NB4 (cell line): ENCODE results near the gene PPM1L.

Source experiments
- DNase-seq: peaks from one replicate; pipeline ENCODE4 v3.0.0; 2010; ENCODE audit warnings: low read depth
- H3K4me3 ChIP-seq: one replicate; pipeline ENCODE4 v1.5.1; 2011; ENCODE audit warnings: mild to moderate bottlenecking, low read depth, low read length, moderate library complexity
- MYC ChIP-seq: IDR thresholded peaks from 2 replicates; pipeline ENCODE4 v1.6.1; 2011; ENCODE audit warnings: low read depth, low read length
- POLR2A ChIP-seq: IDR thresholded peaks from 2 replicates; pipeline ENCODE4 v1.6.1; 2011; ENCODE audit warnings: mild to moderate bottlenecking; ENCODE audit not compliant: insufficient read length; ENCODE audit errors: extremely low read depth
- TF ChIP-seq, protein P1 (sequence below): IDR thresholded peaks from 2 replicates; pipeline ENCODE4 v1.6.1; 2011; ENCODE audit warnings: low read depth, low read length
- TF ChIP-seq, protein P2 (sequence below): IDR thresholded peaks from one replicate; pipeline ENCODE4 v1.5.1; 2012; ENCODE audit warnings: low read depth, low read length

Gene PPM1L

DNA sequence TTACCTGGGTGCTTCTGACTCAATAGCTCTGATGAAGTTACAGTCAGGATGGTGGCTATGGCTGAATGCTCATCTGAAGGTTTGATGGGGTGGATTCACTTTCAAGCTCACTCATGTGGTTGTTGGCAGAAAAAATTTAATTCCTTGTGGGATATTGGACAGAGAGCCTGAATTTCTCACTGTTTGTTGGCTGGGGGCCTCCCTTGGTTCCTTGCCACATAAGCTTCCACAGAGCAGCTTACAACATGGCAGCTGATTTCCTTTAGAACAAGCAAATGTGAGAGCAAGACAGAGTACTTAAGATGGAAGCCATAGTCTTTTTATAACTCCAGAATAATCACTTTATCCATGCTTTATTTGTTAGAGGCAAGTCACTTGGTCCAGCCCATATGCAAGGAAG lies 150.6 kb downstream of the PPM1L start:
- TF ChIP-seq, protein P1, sequence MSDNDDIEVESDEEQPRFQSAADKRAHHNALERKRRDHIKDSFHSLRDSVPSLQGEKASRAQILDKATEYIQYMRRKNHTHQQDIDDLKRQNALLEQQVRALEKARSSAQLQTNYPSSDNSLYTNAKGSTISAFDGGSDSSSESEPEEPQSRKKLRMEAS, result no peak
- TF ChIP-seq MYC, result no peak
- TF ChIP-seq, protein P2, sequence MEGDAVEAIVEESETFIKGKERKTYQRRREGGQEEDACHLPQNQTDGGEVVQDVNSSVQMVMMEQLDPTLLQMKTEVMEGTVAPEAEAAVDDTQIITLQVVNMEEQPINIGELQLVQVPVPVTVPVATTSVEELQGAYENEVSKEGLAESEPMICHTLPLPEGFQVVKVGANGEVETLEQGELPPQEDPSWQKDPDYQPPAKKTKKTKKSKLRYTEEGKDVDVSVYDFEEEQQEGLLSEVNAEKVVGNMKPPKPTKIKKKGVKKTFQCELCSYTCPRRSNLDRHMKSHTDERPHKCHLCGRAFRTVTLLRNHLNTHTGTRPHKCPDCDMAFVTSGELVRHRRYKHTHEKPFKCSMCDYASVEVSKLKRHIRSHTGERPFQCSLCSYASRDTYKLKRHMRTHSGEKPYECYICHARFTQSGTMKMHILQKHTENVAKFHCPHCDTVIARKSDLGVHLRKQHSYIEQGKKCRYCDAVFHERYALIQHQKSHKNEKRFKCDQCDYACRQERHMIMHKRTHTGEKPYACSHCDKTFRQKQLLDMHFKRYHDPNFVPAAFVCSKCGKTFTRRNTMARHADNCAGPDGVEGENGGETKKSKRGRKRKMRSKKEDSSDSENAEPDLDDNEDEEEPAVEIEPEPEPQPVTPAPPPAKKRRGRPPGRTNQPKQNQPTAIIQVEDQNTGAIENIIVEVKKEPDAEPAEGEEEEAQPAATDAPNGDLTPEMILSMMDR, result no peak
- no peak for TF ChIP-seq POLR2A
- no peak for DNase-seq
- no peak overlapping the region for H3K4me3 ChIP-seq

DNA sequence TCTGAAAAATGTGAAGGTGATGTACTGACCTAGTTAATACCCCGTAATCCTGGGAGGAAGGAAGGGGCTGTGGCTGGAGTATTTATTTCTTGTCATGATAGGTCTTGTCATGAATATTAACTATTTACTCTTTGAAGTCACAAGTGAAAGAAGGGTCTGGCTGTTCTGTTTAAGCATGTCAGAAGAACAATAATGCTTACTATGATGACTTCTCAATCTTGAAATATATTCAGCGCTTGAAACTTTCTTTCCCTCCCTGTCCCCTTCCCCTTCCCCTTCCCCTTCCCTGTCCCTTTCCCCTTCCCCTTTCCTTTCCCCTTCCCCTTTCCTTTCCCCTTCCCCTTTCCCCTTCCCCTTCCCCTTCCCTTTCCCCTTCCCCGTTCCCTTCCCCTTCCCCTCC lies 153.9 kb downstream of the PPM1L start:
- TF ChIP-seq POLR2A (no peak), MYC (no peak)
- TF ChIP-seq, protein P1, result no peak
- TF ChIP-seq, protein P2, result no peak
- no peak for DNase-seq
- H3K4me3 ChIP-seq, result no peak overlapping the region

DNA sequence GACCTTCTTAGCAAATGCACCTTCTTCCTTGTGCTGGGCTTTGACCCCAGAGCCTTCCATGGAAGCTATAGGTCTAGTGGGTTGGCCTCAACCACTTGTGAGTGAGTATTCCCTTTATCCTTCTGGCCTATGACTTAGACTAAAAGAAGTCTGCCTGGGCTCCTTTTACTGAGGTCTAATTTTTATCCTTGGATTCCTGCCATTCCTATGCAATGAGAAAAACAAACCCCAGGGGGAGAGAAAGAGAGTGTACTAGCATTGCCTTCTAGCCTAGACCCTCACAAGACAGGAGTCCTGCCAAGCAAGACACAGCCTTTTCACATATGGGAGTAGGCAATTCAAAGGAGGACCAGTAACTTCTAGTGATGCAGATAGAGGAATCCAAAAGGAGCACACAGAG lies 155.4 kb downstream of the PPM1L start:
- no peak for DNase-seq
- no peak overlapping the region for H3K4me3 ChIP-seq
- TF ChIP-seq POLR2A (no peak), MYC (no peak)
- TF ChIP-seq, protein P2, result no peak
- TF ChIP-seq, protein P1, result no peak

DNA sequence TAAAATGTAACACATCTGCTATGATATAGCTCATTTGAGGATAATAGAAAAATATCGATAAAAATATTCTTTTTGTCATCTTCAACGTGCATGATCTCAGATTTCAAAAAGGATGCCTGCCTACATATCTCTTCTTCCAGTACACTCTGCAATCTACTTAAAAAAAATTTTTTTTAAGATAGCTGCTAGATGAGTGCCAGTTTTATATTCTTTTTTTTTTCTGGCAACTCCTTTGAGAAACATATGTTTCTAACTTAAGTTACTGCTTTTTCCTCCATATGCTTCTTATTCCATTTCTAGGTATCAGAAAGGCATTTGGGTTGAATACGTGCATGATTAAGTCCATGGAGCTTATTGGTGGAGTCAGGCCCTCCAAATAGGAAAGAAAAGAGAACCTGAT lies 160.4 kb downstream of the PPM1L start:
- no peak for DNase-seq
- no peak for TF ChIP-seq MYC

DNA sequence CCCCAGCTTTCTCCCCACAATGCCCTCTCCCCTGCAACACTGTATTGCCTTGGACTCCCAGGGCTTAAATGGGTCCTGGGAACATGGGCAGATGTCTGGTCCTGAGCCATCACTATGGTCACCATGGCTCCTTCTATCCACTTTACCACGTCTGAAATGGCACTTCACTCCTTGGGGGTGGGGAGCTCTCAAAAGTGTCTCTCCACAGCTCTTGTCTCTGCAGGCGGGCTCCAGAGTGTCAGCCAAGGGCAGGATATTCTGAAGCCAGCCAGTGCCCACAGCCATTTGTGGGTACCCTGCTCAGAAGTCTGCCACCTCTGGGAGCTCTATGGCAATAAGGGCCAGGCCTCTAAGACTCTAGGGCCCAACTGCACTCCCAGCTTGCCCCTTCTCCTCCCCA lies 163.9 kb downstream of the PPM1L start:
- DNase-seq, result no peak
- TF ChIP-seq, protein P2, result no peak
- no peak for TF ChIP-seq POLR2A
- TF ChIP-seq, protein P1, result no peak
- TF ChIP-seq MYC, result no peak
- no peak overlapping the region for H3K4me3 ChIP-seq

More for the DNA sequence above, 160.4 kb downstream of the PPM1L start:
- no peak overlapping the region for H3K4me3 ChIP-seq

DNA sequence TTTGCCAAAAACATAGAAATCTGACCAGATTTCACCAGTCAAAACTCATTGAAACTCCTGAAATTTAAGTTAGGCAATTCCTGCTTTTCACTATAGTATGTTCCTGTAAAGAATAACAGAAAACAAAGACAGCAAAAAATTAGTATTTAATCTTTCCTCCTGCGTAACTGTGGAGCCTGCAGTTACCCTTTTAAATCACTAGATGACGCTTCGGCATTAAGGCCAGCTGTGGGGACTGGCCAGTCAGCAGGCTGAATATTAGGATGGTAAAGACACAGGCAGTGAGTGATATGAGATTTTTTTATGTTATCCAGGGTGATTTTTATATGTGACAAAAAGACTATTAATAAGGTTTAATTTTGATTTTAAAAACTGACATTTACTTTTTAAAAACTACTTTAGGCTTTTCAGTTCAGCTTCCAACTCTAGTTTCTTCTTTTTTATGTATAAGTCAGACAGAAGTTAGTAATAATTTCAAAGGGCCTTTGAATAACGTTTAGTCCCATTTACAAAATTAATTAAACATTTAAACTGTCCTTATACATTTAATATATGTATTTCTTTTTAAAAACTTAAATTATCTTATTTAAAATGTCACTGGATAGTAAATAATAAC lies 165.1 kb downstream of the PPM1L start:
- DNase-seq, result peak; percentile 41
- H3K4me3 ChIP-seq, result no peak overlapping the region

More for the DNA sequence above, 165.1 kb downstream of the PPM1L start:
- TF ChIP-seq, protein P2, result peak; percentile 81
- TF ChIP-seq POLR2A (no peak), MYC (no peak)
- TF ChIP-seq, protein P1, result no peak
